Measurements from ENCODE around the gene CEP104. TPM values are rescaled to one million over a fixed set of nuclear protein-coding genes. Genes with fewer than 3 reads are reported as not detected.

CEP104 gene
- total RNA-seq, 1 experiment from 2014 or later, result 35.6 TPM

GRCh38 chr1:3796215-3797061, 60.6 kb downstream of the CEP104 start, which contains the start of gene LRRC47:
Gene LRRC47 (minus strand): TSS chr1:3796498. CDS start chr1:3796476, 22 bp downstream.
- Histone ChIP-seq H3K4me3 (ENCODE audit: low read depth, low read length) (peak within 1 kb of the TSS; percentile 90), H3K9me3 (peaks cover 3% of the 10 kb centered on the region; the same call in 1 of the 2 replicates), H3K27me3 (replicated peaks; ENCODE audit: control insufficient read depth, insufficient read depth, low read length) (no peaks in the 10 kb centered on the region), H3K4me1 (peaks cover 5% of the 10 kb centered on the region; the same call in 1 of the 2 replicates), H3K36me3 (ENCODE audit: control insufficient read depth, insufficient read depth, low read length) (no peaks in the 10 kb centered on the region)
- no peaks in the 10 kb centered on the region for H3K27me3 Mint-ChIP-seq (ENCODE audit: insufficient read depth, unreplicated experiment)
- H3K4me1 Mint-ChIP-seq (ENCODE audit: low read depth, unreplicated experiment), result peaks cover 8% of the 10 kb centered on the region
- peak within 1 kb of the TSS; percentile 93 for H3K27ac Mint-ChIP-seq (ENCODE audit: unreplicated experiment)
- ChIA-PET CTCF (interaction anchor here (0.5 kb wide), 1 partner anchor 306 kb away, joined by 5 read pairs; no protein-coding TSS in a partner anchor), POLR2A (interaction anchor here (0.6 kb wide), 1 partner anchor 171 kb away, joined by 4 read pairs; no protein-coding TSS in a partner anchor)
- intact Hi-C loops (cut with micrococcal nuclease; ENCODE audit: unreplicated experiment), result no loop called here
- TSS peak; percentile 68 for BruUV-seq (replicated peaks)
- peak; percentile 90 to 91 for DNase-seq
- peak within 1 kb of the TSS; percentile 88 for H3K4me3 Mint-ChIP-seq (ENCODE audit: unreplicated experiment)
- TF ChIP-seq CTCF (IDR thresholded peaks at IDR 0.05; ENCODE audit: insufficient read depth in 1 of 2, low read depth in 1 of 2, low read length in 1 of 2, severe bottlenecking in 1 of 2, unreplicated experiment in 1 of 2), result no peak
- H3K9me3 Mint-ChIP-seq (ENCODE audit: unreplicated experiment), result no peaks in the 10 kb centered on the region
- H3K36me3 Mint-ChIP-seq (ENCODE audit: insufficient read depth, unreplicated experiment), result peaks cover 25% of the 10 kb centered on the region

DNA sequence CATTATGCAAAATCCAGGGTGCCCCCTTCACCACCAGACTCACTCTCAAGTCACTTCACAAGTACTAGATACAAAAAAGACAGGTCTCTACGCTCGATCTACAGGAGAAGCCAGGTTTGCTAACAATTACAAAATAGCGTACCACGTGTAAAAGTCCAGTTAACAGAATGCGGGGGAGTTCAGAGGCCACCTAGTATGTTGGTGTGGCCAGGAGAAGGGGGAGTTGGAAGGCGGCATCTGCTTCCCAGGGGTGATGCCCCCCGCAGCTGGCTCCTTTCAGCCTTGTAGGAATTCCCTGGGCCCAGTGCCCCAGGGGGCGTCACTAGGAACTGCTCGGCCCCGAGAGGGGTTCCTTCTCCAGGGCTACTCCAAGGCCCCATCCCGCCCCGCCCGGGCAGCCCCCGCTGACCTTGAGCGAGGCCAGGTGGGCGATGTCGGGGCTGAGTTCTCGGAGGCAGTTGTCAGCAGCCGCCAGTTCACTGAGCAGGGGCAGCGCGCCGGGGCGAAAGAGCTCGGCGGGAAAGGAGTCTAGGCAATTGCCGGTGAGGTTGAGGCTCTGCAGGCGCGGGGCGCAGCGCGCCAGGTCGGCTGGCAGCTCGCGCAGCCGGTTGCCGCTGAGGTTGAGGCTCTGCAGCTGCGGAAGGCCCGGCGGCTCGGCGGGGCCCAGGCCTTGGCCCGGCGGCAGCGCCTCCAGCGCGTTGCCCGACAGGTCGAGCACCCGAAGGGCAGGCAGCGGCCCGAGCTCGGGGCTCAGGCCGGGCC, 61.4 kb downstream of the CEP104 start:
- H3K4me1 Mint-ChIP-seq (ENCODE audit: low read depth, unreplicated experiment), result peaks cover 8% of the 10 kb centered on the region
- ChIA-PET CTCF (interaction anchor here (0.5 kb wide), 1 partner anchor 305 kb away, joined by 5 read pairs; no protein-coding TSS in a partner anchor), POLR2A (interaction anchor here (0.6 kb wide), 1 partner anchor 170 kb away, joined by 4 read pairs; no protein-coding TSS in a partner anchor)
- no peak for TF ChIP-seq CTCF (IDR thresholded peaks at IDR 0.05; ENCODE audit: insufficient read depth in 1 of 2, low read depth in 1 of 2, low read length in 1 of 2, severe bottlenecking in 1 of 2, unreplicated experiment in 1 of 2)
- peak overlapping the region; percentile 88 for H3K4me3 Mint-ChIP-seq (ENCODE audit: unreplicated experiment)
- H3K9me3 ChIP-seq, result no peaks in the 10 kb centered on the region
- peak overlapping the region; percentile 90 for H3K4me3 ChIP-seq (ENCODE audit: low read depth, low read length)
- intact Hi-C loops (cut with micrococcal nuclease; ENCODE audit: unreplicated experiment), result no loop called here
- no peaks in the 10 kb centered on the region for H3K27me3 ChIP-seq (replicated peaks; ENCODE audit: control insufficient read depth, insufficient read depth, low read length)
- H3K27me3 Mint-ChIP-seq (ENCODE audit: insufficient read depth, unreplicated experiment), result no peaks in the 10 kb centered on the region
- no TSS peak for BruUV-seq (replicated peaks)
- DNase-seq, result no peak
- H3K36me3 ChIP-seq (ENCODE audit: control insufficient read depth, insufficient read depth, low read length), result no peaks in the 10 kb centered on the region
- peaks cover 28% of the 10 kb centered on the region for H3K36me3 Mint-ChIP-seq (ENCODE audit: insufficient read depth, unreplicated experiment)
- peak overlapping the region; percentile 66 for H3K27ac Mint-ChIP-seq (ENCODE audit: unreplicated experiment)
- H3K9me3 Mint-ChIP-seq (ENCODE audit: unreplicated experiment), result no peaks in the 10 kb centered on the region
- peaks cover 5% of the 10 kb centered on the region; the same call in 1 of the 2 replicates for H3K4me1 ChIP-seq

DNA sequence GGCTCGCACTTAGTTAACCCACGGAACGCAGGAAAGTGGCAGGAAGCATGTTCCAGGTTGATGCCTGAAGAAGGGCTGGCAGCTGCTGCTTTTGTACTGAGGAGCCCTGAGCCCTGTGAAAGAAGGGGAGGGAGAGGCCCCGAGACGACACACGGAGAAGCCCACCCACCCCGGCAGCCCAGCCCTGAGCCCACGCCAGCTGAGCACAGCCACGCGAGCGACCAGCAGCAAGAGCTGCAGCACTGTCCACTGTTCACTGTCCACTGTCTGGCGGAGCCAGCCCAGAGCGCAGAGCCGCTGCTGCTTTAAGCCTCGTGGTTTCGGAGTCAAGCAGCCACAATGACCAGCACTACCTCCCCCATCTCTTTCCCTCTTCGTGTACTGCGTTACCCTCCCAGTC, 66.1 kb downstream of the CEP104 start:
- POLR2A ChIA-PET, result no interaction called here
- Histone ChIP-seq H3K9me3 (no peaks in the 10 kb centered on the region), H3K4me1 (no peaks in the 10 kb centered on the region), H3K27me3 (replicated peaks; ENCODE audit: control insufficient read depth, insufficient read depth, low read length) (no peaks in the 10 kb centered on the region), H3K36me3 (ENCODE audit: control insufficient read depth, insufficient read depth, low read length) (no peaks in the 10 kb centered on the region), H3K4me3 (ENCODE audit: low read depth, low read length) (no peak overlapping the region)
- TF ChIP-seq CTCF (IDR thresholded peaks at IDR 0.05; ENCODE audit: insufficient read depth in 1 of 2, low read depth in 1 of 2, low read length in 1 of 2, severe bottlenecking in 1 of 2, unreplicated experiment in 1 of 2), result no peak
- no peak overlapping the region for H3K4me3 Mint-ChIP-seq (ENCODE audit: unreplicated experiment)
- H3K9me3 Mint-ChIP-seq (ENCODE audit: unreplicated experiment), result no peaks in the 10 kb centered on the region
- intact Hi-C loops (cut with micrococcal nuclease; ENCODE audit: unreplicated experiment), result no loop called here
- no TSS peak for BruUV-seq (replicated peaks)
- H3K27ac Mint-ChIP-seq (ENCODE audit: unreplicated experiment), result no peak overlapping the region
- DNase-seq, result no peak
- H3K27me3 Mint-ChIP-seq (ENCODE audit: insufficient read depth, unreplicated experiment), result no peaks in the 10 kb centered on the region
- CTCF ChIA-PET, result no interaction called here
- H3K36me3 Mint-ChIP-seq (ENCODE audit: insufficient read depth, unreplicated experiment), result peaks cover 36% of the 10 kb centered on the region
- no peaks in the 10 kb centered on the region for H3K4me1 Mint-ChIP-seq (ENCODE audit: low read depth, unreplicated experiment)
